M059J (cell line): ENCODE results near the gene MYMX. TPM values are rescaled to one million over a fixed set of nuclear protein-coding genes. Genes with fewer than 3 reads are reported as not detected.
A peak's percentile ranks its signal among the peaks of the same experiment; 100 is the strongest.
"Not testable (repeated sequence)": the region's sequence is repeated elsewhere in the genome, so short reads cannot be mapped to it uniquely, and the experiment has no call there.

Experiments
- DNase-seq: peaks from one replicate; pipeline ENCODE4 v3.0.0-alpha.2; 2012; ENCODE audit warnings: low read depth
- total RNA-seq: library from RNA; depleted of rRNA; stranded (reverse); fragments of >200 nt; shearing (Covaris generic); gene quantifications from 2 replicates; pipeline ENCODE4 v1.2.3, GENCODE V29; 2014; rRNA removed

The MYMX gene
- not detected in 2 replicates for total RNA-seq

DNA sequence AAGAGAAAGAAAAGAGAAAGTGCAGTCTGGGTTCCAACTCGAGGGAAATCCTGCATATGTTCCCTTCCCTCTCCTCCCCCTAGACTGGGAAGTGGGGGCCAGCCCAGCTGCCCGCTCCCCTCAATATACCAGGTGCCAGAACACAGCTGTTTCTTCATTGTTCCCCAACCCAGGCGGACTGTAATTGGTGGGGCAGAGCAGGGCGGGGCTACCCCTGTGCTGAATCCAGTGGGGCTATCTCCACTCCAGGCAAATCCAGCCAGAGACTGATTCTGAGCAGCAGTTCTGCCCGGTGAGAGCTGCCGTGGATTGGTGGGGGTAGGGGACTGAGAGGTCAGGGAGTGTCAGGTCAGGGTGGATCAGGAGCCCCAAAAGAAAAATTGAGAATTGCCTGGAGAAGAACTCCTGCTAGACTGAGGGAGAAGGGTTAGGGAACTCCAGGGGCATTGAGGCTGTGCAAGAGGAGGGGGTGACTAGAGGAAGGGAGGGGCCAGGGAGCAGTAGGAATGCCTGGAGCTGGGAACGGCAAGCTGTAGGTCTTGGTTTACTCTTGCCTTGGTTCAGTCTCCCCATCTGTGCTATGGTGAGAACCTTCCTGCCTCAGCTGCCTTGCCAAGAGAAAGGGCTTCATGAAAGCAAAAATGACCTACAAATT lies at the start of gene MYMX:
TSS of gene MYMX (plus strand) at position 250 of the 655 bp plus-strand sequence. CDS start 546 bp downstream, outside the sequence.
- no peak for DNase-seq

DNA sequence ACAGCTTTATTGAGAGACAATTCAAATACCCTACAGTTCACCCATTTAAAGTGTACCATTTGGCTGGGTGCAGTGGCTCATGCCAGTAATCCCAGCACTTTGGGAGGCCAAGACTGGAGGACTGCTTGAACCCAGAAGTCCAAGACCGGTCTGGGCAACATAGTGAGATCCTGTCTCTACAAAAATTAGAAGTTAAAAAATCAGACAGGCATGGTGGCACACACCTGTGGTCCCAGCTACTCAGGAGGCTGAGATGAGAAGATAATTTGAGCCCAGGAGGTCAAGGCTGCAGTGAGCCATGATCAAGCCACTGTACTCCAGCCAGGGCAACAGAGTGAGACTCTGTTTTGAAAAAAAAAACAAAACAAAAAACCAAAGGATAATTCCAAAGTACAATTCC lies 49.2 kb upstream of the MYMX start:
- DNase-seq, result no peak

DNA sequence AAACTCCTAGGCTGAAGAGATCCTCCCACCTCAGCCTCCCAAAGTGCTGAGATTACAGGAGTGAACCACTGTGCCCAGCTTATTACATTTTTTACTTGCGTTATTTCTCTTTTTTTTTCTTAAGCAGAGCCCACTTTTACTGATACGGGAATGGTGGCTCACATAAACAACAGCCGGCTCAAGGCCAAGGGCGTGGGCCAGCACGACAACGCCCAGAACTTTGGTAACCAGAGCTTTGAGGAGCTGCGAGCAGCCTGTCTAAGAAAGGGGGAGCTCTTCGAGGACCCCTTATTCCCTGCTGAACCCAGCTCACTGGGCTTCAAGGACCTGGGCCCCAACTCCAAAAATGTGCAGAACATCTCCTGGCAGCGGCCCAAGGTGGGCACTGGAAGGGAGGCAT lies 47.6 kb upstream of the MYMX start:
- DNase-seq, result no peak

DNA sequence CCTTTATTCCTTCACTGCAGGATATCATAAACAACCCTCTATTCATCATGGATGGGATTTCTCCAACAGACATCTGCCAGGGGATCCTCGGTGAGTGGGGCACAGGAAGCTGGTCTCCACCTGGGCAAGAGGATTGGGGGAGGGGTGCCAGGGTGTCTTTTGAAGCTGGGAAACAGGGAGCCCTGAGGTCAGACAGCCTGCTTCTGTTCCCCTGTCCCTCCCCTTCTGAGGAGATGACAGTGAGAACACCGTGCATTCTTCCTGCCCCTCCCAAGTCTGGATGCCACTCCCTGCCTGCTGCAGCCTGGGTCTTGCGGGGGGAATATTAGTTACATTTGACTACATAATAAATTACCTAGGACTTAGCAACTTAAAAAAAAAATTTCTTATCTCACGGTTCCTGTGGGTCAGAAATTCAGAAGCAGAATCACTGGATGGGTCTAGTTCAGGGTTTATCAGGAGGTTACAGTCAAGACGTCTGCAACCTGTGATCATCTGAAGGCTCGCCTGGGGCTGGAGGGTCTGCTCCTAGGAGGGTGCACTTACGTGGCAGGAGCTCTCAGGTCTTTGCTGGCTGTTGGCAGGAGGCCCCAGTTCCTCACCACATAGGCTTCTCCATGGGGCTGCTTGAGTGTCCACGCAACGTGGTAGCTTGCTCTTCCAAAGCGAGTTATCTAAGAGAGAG lies 46.7 kb upstream of the MYMX start:
- DNase-seq, result no peak

DNA sequence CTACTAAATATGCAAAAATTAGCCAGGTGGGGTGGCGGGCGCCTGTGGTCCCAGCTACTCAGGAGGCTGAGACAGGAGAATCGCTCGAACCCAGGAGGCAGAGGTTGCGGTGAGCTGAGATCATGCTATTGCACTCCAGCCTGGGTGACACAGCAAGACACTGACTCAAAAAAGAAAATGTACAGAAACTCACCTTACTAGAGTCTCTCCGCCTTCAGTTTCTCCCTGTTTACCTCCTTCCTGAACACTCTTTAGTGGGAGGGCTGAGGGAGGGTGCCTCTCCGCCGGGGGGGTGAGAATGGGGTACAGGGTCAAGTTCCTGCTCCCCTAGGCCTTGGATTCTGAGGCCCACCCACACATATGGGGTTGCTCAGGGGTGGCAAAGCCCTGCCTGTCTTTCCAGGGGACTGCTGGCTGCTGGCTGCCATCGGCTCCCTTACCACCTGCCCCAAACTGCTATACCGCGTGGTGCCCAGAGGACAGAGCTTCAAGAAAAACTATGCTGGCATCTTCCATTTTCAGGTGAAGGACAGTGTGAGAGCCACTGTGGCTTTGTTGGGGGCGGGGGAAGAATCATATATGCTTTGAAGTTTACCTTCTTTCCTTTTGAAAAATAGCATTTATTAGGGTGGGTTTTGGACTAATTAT lies 44.7 kb upstream of the MYMX start:
- no peak for DNase-seq

DNA sequence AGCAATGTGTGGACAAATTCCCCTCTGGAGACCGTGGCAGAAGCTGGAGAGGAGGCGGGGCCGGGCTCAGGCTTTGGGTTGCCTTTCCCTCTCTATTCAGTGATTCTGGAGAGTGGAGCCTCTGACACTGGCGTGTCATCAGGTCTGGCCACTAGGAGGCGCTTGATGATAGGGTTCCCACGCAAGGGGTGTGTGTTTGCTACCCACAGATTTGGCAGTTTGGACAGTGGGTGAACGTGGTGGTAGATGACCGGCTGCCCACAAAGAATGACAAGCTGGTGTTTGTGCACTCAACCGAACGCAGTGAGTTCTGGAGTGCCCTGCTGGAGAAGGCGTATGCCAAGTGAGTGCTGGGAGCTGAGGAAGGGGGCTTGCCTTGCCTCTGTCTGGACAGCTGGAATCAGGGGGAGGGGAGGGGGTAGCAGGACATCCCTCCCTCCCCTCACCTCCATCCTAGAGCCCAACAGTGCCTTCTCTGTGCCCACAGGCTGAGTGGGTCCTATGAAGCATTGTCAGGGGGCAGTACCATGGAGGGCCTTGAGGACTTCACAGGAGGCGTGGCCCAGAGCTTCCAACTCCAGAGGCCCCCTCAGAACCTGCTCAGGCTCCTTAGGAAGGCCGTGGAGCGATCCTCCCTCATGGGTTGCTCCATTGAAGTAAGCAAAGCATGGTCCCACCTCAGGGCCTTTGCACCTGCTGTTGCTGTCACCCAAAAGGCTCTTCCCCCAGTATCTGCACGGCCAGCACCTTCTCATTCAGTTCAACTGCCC lies 43.8 kb upstream of the MYMX start:
- DNase-seq, result peak; percentile 92

DNA sequence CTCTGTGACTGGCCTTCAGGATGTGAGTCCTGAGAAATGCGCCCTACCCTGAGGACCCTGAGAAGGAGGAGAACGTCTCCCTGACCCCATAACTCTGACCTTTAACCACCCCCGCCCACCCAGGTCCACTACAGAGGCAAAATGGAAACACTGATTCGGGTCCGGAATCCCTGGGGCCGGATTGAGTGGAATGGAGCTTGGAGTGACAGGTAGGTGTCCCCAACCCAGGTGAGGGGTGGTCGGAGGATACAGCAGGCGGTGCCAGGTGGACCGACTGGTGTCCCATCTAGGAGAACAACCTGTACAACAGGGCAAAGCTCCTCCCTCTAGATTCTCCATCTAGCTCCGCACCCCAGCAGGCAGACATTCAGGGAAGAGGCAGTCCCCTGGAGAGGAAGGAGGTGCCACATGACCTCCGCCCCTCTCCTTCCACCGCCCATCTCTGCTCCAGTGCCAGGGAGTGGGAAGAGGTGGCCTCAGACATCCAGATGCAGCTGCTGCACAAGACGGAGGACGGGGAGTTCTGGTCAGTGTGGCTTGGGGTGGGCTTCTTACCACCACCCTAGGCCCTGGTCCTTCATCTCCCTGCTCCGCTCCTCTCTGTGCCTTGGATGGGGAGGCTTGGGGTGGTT lies 40.5 kb upstream of the MYMX start:
- DNase-seq, result no peak

DNA sequence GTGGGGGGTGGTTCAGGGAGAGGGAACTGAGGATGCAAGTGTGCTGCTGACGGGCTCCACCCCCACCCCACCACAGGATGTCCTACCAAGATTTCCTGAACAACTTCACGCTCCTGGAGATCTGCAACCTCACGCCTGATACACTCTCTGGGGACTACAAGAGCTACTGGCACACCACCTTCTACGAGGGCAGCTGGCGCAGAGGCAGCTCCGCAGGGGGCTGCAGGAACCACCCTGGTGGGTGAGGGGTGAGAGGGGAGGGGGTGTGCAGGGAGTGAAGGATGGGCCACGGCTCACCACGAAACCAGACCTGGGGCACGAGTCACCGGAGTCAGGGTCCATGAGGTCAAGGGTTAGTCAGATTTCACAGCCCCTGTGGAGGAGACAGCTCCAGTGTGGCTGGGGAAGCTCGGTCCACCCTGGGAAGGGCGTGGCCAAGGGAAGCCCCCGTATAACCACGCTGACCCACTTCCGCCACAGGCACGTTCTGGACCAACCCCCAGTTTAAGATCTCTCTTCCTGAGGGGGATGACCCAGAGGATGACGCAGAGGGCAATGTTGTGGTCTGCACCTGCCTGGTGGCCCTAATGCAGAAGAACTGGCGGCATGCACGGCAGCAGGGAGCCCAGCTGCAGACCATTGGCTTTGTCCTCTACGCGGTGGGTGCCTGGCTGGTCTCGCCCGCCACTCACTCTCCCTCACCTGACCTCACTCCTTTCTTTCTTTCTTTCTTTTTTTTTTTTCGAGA lies 39.8 kb upstream of the MYMX start:
- DNase-seq, result no peak

DNA sequence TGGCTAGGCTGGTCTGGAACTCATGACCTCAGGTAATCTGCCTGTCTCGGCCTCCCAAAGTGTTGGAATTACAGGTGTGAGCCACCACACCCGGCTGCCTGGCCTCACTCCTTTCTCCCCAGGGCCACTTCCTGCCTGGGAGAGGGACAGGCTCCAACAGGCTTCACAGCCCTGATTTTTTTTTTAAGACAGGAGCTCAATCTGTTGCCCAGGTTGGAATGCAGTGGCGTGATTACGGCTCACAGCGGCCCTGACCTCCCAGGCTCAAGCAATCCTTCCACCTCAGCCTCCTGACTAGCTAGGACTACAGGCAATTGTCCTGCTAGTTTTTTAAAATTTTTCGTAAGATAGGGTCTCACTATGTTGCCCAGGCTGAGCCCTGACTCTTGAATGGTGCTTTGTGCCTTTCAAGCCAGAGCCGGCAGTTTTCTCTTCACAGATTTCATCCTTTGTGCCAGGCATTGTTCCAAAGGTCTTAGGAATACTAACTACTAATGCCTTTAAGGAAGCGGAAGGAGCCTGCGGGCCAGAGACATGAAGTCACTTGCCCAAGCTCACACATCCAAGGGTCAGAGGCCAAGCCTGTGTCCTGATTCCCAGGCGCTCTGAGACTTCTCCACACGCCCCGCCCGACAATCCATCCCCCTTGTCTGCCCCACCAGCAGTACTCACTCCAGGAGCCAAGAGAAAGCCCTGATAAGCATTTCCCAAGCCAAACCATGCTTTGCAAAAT lies 38.9 kb upstream of the MYMX start:
- peak; percentile 84 for DNase-seq

DNA sequence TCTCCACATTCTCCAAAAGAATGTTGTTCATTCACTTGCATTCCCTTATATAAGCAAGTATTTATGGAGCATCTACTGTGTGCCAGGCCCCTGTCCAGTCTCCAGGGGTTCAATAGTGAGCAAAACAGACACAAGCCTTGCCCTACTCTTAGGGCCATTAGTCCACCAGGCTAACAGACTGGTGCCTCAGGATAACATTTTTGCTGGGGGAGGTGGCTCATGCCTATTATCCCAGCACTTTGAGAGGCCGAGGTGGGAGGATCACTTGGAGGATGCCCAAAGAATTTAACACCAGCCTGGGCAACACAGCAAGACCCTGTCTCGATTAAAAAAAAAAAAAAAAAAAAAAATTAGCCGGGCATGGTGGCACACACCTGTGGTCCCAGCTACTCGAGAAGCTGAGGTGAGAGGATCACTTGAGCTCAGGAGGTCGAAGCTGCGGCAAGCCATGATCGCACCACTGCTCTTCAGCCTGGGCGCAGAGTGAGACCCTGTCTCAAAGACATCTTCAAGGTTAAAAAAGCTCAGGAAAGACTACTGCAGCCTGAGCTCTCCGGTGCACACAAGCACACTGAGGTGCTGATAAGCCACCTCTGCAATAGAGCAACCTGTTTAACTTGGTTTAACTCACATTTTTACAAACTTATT lies 38.2 kb upstream of the MYMX start:
- no peak for DNase-seq

DNA sequence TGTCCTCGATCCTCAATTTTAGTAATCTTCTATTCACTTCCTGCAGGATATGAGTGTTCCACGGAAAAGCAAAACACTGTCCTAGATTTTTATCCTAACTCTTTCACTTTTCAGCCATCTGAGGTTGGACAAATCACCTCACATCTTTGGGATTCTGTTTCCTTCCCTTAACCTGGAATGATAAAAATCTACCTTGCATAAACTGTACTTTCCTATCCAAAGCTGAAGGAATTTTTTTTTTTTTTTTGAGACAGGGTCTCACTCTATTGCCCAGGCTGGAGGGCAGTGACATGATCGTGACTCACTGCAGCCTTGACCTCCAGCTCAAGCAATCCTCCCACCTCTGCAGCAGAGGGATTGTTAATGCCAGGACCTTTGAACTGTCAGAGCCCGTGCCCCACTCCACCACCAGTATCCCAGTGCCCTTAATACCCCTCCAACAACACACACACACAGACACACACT lies 37.6 kb upstream of the MYMX start:
- peak; percentile 67 for DNase-seq

DNA sequence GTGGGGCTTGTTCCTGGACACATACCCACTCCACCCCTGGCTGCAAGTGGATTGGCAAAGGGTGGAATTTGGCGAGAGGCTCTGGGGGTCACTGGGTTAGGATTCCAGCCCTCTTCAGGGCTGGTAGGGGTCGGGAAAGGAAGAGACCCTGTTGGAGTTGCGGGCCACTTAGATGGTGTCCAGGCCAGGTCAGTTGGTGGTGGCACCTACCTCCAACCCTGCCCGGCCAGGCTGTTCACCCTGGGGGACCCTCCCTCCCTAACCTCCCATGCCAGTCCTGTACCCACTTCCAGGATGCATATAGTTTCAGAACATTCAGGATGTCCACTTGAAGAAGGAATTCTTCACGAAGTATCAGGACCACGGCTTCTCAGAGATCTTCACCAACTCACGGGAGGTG lies 37.1 kb upstream of the MYMX start:
- DNase-seq, result no peak

DNA sequence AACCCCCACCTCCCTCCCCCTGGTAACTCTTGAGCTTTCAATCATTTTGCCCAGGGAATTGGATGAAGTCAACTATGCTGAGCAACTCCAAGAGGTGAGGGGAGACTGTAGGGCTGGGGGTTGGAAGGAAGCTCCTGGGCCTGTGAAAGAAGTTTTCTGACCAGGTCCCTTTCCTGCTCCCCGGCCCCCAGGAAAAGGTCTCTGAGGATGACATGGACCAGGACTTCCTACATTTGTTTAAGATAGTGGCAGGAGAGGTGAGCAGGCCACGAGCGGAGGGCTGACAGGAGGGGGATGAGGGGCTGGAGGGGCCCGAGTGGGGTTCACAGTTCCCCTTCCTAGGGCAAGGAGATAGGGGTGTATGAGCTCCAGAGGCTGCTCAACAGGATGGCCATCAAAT lies 36.3 kb upstream of the MYMX start:
- no peak for DNase-seq

DNA sequence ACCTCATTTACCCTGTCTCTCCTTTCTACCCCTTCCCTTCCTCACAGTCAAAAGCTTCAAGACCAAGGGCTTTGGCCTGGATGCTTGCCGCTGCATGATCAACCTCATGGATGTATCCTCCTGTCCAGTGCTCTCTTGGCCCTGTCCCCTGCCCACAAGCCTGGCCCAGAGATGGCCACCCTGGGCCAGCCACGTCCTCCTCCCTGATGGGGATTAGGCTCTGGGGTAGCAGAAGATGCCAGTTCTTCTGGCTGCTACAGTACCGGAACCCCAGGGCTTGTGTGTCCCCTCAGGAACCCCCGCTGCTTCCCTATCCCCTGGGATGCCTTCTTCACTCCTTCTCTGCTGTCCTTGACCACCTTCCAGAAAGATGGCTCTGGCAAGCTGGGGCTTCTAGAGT lies 35.8 kb upstream of the MYMX start:
- peak; percentile 45 for DNase-seq

DNA sequence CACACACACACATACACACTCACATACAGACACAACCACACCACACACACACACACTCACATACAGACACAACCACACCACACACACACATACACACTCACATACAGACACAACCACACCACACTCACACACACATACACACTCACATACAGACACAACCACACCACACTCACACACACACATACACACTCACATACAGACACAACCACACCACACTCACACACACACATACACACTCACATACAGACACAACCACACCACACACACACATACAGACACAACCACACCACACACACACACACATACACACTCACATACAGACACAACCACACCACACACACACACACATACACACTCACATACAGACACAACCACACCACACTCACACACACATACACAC lies 34.9 kb upstream of the MYMX start:
- not testable (repeated sequence) for DNase-seq

DNA sequence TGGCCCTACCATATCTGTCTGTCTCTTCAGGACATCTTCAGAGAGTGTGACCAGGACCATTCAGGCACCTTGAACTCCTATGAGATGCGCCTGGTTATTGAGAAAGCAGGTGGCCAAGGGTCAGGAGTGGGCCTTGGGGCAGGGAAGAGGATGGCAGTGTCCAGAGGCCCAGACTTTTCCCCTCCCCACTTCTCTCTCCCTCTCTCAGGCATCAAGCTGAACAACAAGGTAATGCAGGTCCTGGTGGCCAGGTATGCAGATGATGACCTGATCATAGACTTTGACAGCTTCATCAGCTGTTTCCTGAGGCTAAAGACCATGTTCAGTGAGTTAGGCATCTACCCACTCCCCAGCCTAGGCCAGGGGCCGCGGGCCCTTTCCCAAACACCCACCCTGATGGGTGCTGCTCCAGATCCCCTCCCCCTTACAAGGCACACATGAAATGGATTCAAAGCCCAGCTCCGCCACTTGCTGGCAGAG lies 33.8 kb upstream of the MYMX start:
- DNase-seq, result no peak

DNA sequence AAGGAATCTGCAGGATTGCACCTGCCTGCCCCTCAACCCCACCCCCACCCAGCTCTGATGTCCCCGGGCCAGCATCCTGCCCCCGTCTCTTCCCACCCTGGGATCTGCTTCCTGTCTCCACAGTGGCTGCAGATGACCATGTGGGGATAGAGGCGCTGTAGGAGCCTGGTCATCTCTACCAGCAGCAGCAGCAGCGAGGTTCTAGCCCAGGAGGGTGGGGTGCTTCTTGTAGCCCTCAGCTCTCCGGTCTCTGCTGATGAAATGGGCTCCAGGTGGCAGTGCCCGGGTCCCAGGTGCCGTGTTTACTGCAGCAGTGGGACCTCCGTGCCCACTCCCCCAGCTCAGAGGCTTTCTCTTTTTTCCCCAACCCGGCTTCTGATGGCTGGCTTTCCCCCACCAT lies 32.9 kb upstream of the MYMX start:
- DNase-seq, result no peak

DNA sequence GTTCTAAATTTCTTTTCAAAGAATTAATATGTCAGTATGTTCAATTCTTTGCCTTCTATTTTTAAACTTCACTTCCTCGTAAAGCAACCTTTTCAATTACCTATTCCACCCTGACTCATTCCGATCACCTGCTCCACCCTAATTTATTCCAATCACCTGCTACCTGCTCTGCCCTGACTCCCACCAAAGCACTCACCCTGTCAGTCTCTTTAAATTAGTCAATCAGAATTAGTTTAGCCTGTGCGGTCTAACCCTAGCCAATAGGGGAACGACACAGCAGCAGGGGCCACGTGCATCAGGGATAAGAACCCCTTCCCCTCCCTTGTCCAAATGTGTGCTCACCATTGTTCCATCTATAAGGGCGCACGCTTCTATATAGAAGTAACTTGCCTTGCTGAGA lies 31.4 kb upstream of the MYMX start:
- not testable (repeated sequence) for DNase-seq

DNA sequence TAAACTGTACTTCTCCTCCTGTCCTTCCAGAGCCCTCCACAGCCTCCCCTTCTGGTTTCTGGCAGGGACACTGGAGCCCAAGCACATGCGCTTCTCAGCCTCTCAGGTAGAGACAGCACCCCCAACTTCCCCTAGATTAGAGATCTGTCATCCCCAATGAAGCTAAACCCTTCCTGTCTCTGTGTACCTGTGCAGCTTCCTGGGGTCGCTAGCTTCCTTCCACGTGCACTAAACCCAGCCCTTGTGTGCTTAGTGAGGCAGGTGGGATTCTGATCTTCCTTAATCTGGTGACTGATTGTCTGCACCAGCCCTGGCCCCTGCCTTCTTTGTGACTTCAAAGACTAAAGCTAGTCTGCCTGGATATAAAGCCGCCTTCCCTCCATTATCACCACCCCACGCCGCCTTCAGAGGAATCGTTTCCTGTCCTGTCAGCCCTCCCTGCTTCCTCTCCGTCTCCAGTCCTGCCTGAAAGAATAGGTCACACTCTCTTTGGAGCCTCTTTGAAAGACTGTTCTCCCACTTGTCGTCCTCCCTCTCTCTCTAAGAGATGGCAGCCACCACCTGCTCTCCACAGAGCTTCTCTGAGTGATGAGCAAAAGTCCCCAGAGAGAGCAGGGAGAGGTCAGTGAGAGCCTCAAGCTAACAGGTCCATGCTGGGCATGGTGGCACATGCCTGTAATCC lies 30.6 kb upstream of the MYMX start:
- no peak for DNase-seq
